ENCODE measurements around the gene CCNK.

The CCNK gene

DNA sequence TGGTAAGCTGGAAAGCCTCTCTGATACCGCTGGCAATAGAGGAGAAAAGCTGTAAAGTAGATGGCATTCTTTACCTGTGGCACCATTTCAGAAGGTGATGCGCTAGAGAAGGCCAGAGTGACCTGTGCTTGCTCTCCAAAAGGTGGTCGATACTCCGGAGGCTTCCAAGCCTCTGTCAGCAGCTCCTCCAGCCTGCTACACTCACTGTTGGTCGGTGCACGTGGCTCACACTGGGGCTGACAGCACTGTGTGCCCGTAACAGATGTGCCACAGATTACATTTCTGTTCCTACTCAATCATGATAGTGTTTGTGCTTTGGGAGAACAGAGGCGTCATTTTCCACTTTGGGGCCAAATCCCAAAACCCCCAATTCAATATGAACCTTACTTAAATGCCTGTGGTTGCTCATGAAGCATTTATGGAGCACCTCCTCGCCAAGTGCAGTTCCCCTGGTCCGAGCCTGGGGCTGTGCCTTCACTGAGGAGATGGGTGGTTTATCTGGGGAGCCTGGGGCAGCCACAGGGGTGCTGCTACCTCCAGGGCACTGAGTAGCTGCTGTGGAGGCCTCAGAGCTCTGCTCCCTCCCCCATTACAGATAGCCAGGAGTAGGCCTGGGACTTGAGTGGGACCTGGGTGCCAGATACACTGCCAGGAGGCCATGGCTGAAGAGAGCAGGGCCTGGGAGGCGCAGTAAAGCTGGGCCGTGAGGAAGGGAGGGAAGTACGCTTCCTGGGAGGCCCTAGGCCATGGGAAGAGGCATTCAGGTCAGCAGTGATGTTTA lies 26.8 kb downstream of the CCNK start:
- DNase-seq (ENCODE audit: low spot score), result no peak

DNA sequence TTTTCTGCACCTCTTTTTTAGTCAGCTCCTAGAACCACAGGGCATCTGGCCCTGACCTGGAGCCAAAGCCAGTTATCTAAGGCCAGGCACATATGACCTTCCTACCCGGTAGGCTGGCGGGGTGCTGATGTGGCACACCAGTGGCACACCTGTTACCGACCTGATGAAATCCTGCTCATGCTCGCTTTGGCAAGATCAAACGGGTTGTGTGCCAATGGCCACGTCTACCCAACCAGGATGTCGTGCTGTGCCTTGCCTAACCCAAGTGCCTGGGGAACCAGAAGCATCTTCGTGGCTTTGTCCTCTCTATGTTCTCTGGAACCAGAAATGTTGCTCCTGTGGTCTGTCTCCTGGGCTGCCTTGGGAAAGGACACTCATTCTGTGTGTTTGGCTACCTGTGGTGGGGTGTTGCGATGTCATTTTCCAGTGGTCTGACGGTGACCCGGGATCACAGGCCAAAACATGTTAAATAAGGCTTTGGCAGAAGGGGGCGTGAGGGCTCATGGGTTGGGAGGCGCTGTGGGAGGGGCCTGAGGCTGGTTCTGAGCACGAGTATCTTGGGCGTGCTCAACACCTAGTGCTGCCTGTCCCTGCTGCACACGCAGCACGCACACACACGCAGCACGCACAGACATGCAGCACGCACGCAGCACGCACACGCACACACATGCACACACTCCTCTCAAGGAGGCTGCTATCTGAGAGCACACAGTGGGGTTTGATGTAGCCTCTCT lies 27.9 kb downstream of the CCNK start:
- DNase-seq (ENCODE audit: low spot score), result peak; percentile 62

DNA sequence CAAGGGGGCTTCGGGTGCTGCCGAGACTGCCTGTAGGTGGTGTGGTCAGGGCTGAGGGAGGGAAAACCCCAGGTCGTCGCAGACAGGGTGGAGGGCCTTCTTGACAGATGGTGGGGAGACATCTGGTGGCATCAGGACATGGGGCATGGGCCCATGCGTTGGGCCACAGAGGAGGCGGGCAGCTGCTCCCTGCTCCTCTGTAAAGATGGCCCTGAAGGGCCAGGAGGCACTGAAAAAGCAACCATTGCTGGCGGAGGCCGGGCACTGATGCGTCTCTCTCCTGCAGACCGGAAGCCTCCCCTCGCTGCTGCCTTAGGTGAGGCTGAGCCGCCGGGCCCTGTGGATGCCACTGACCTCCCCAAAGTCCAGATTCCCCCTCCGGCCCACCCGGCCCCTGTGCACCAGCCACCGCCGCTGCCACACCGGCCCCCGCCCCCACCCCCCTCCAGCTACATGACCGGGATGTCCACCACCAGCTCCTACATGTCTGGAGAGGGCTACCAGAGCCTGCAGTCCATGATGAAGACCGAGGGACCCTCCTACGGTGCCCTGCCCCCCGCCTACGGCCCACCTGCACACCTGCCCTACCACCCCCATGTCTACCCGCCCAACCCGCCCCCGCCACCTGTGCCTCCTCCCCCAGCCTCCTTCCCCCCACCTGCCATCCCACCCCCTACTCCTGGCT lies 28.8 kb downstream of the CCNK start:
- DNase-seq (ENCODE audit: low spot score), result no peak

GRCh38 chr14:99510556-99511139 lies 29.4 kb downstream of the CCNK start:
- DNase-seq (ENCODE audit: low spot score), result no peak

DNA sequence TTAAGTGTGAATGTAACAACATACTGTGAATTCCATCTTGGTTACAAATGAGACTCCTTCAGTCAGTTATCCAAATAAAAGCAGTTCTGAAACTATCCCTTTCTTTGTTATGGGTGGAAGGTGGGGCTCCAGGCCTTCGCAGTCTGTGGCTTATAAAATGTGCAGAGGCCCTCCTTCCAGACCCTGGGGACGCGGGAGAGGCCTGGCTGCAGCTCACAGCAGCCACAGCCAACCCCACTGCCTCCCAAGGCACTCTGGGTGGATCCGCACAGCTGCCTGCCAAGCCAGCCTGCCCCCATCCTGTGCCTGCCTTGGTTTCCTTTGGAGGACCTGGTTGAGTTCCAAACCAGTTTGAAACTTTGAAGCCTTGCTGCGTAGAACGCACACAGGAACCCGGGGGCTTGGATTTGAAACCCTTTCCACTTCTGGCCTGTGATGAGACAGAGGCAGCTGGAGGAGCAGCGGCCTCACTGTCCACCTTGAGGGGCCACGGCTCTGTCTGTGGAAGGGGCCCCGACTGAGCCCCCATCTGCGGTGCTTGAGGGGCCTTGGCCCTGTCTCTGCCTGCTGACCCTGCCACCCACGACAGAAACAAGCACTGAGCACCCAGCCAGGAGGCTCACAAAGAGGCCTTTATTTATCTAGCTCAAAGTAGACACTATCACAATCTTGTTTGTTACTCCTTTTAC lies 30.4 kb downstream of the CCNK start:
- DNase-seq (ENCODE audit: low spot score), result no peak

DNA sequence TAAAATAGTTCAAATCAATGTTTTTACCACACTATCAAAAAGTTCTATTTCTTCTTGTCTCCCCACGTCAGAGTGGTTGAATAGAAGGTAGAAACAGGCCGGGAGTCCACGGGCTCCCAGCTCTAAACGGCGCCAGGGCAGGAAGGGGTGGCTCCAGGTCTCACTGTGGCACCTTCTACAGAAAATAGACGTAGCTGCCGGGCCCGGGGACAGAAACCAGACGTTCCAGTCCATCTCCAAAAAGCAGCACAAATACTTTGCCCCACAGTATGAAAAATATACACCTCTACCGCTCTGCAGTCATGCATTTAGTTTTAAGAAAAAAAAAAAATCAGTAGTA lies 30.9 kb downstream of the CCNK start:
- no peak for DNase-seq (ENCODE audit: low spot score)

DNA sequence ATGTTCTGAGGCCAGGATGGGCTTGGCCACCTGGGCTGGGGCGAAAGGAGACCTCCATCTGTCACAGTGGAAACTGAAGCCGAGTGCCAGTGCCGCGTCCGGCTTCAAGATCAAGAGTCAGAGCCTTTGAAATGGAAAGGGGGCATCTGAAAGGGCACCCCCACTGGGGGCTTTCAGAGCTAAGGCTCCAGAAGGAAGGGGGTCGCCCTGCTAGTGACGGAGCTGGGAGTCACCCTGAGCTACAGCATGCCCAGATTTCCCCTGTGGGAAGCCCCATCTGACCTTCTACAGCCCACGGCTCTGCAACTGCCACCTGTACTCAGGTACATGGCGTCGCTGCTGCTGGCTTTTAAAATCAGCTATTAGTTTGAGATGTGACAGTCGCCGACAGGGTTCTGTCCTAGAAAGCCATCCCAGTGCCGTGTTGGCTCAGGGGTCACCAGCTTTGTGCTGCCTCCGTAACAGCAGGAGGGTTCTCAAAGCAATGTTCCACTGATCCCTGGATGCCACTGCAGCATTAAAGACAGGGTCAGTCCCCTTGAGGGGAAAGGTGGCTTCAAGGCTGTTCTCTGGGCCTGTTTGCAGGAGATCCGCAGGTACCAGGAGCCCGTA lies 31.5 kb downstream of the CCNK start:
- no peak for DNase-seq (ENCODE audit: low spot score)

GRCh38 chr14:99513183-99513694 lies 32.0 kb downstream of the CCNK start:
- DNase-seq (ENCODE audit: low spot score), result no peak

DNA sequence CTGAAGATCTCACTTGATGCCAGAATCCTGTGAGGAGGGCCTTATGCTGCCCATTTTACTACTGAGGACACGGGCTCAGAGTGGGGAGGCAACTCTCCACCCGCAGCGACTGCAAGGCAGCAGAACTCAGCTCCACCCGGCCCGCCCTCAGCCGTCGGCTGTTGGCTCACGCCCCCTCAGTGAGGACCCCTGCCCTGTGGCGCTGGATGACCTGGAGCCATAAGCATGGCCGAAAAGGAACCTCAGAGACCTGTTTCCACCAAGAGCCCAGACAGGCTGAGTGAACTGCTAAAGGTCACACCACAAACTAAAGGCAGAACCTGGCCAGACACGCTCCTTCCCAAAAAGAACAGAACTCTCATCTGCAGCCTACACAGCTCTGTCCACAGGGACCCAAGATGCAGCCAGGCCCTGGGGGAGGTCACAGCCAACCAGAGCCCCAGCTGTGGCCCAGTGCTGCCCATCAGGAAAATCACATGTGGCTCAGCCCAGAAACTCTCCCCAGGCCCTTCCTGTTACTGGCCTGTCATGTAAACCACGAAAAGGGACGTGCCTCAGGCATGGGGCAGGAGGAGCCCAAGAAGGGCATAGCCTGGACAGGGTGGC lies 32.8 kb downstream of the CCNK start:
- peak; percentile 2 for DNase-seq (ENCODE audit: low spot score)

DNA sequence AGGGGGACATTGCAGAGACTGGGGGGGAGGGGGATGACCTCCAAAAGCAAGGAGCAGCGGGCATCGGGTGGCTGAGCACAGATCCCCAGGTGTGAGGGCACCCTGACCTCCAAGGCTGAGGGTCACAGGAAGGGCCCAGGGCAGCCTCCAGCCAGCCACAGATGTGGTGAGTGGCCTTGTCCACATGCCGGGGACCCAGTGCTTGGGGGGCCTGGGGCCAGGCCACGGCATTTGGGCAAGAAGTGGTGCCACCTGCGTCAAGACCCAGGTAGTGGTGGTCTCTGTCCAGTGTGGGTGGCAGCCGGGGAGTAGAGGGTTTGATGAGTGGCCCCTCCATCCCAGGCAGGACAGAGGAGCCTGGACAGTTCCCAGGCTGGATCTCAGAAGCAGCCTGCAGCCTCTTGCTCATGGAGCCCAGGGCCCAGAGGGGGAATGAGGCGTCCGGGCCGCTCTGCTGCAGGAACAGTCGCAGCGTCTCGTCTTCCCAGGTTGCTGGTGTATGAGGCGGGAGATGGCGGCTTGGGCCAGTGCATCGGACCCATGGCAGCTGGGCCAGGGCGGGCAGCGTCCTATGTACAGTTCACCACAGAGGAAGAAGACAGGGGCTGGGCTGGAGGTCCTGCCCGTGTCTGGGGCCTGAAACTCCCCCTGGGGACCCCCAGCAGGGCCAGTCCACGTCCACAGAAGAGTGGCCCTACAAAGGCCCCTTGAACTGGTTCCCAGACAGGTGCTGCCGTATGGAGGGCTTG lies 33.5 kb downstream of the CCNK start:
- DNase-seq (ENCODE audit: low spot score), result peak; percentile 3

GRCh38 chr14:99515301-99516155 lies 34.3 kb downstream of the CCNK start:
- DNase-seq (ENCODE audit: low spot score), result no peak

GRCh38 chr14:99516156-99516870 lies 35.1 kb downstream of the CCNK start:
- no peak for DNase-seq (ENCODE audit: low spot score)

GRCh38 chr14:99516871-99517642 lies 35.8 kb downstream of the CCNK start:
- DNase-seq (ENCODE audit: low spot score), result peak; percentile 29

DNA sequence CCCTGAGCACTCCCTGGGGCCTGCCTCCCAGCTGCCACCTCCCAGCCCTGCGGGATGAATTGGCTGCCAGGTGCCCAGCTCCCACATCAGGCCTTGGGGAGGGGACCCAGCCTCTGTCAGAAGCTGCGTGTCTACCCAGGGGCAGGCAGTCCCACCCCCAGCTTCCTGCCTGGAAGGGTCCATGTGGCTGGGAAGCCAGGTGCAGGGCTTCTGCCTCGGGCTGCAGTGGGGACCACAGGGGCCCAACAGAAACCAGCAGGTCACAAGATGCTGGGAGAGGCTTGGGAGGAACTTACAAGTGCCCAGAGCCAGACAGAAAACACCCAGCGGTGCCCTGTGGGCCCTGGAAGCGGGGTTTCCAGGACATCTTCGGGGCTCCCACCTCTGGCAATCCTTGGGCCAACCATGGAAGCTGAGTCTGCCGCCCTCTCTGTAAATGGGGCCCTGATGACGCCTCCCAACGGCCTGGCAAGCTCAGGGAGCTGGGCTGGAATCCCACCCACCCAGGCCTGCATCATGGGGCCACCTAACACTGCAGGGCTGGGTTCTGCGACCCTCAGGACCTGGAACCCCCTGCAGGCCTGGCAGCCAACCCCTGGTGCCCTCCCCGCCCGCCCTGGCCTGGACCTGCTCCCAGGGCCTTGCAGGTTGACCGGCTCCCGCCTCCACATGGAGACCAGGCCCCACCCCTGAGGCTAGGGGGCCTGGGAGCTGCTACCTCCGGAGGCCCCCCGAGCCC lies 36.6 kb downstream of the CCNK start:
- DNase-seq (ENCODE audit: low spot score), result no peak

GRCh38 chr14:99518441-99519346 lies 37.5 kb downstream of the CCNK start:
- DNase-seq (ENCODE audit: low spot score), result peak; percentile 93

DNA sequence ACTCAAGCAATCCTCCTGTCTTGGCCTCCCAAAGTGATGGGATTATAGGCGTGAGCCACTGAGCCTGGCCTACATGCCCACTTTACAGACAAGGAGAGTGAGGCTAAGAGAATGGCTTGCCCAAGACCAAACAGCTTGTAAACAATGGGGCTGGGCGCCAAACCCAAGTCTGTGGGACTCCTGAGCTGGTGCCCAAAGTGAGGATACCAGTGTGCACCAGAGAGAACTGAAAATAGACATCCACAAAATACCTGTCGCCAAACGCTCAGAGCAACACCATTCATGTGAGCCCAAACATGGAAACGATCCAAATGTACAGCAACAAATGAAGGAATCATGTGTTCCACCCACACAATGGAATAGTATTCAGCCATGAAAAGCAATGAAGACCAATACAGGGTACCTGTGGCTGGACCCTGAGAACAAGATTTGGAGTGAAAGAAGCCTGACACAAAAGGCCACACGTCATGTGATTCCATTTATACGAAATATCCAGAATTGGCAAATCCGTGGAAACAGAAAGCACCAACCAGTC lies 38.2 kb downstream of the CCNK start:
- DNase-seq (ENCODE audit: low spot score), result no peak

Measured in iPS-NIHi11 (cell line).